Left renal cortex interstitium (tissue), 4 donors: ENCODE data around the gene APOLD1. TPM values are rescaled to one million over a fixed set of nuclear protein-coding genes. Genes with fewer than 3 reads are reported as not detected.
"Not testable (repeated sequence)": the region's sequence is repeated elsewhere in the genome, so short reads cannot be mapped to it uniquely, and the experiment has no call there.

Experiments
- DNase-seq, 4 donors: peaks; one replicate each; pipeline ENCODE4 v3.0.0-alpha.2; 2013; ENCODE audit warnings: low read depth in 4 of 4, low spot score in 2 of 4, missing footprints in 1 of 4
- polyA plus RNA-seq, 4 donors: library from polyadenylated mRNA; unstranded; fragments of 120-200 nt; gene quantifications; one replicate each; pipeline ENCODE4 v1.2.1, GENCODE V29; 2013; ENCODE audit not compliant: insufficient read length in 4 of 4

The APOLD1 gene
- polyA plus RNA-seq, 4 donors = 7.4 to 14.5 (median 9.6) TPM

- DNase-seq = no peak
Observed at GRCh38 chr12:12784116-12784515, 1.3 kb upstream of the APOLD1 start.

GRCh38 chr12:12786351-12786705 lies 869 bp downstream of the APOLD1 start:
- no peak for DNase-seq

GRCh38 chr12:12786706-12787601 lies 1.5 kb downstream of the APOLD1 start:
- DNase-seq = peak; percentile 67 to 72 (median 68)

DNA sequence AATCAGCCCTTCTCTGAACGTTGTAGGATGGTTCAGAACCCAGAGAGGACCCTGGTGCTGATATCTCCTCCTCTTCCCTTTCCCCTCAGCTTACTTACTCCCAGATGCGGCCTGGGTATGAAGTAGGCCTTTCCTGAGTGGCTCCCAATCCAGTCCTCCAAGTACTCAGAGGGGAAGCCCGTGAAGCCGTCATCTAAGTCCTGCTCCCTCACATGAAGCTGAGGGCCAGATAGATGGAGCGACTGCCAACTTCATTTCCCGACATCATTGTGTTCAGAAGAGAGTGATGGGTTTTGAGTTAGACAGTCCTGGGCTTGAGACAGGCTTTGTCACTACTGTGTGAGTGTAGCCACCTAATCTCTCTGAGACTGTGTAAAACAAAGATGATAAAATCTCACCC lies 2.7 kb downstream of the APOLD1 start:
- no peak for DNase-seq

- DNase-seq = peak in 1 of 4 donors; percentile 74
Observed at GRCh38 chr12:12788675-12789368, 3.4 kb downstream of the APOLD1 start.

DNA sequence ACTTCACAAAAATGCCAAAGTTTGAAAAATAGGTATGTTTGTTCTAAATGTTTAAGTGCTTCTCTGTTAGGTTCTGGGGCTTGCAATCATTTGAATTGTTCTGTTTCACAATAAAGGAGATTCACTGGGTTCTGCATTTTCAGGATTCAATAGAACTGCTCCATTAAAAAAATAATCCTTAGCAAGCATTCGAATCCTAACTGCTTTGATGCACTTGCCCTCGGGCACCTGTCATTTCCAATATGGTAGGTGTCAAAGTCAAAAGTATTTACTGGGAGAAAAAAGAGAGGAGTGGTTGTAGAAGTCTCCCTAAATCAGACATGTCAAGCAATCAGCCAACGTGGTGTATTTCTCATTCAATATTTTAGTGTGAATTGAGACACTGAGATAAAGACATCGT lies 5.5 kb downstream of the APOLD1 start:
- no peak for DNase-seq

DNA sequence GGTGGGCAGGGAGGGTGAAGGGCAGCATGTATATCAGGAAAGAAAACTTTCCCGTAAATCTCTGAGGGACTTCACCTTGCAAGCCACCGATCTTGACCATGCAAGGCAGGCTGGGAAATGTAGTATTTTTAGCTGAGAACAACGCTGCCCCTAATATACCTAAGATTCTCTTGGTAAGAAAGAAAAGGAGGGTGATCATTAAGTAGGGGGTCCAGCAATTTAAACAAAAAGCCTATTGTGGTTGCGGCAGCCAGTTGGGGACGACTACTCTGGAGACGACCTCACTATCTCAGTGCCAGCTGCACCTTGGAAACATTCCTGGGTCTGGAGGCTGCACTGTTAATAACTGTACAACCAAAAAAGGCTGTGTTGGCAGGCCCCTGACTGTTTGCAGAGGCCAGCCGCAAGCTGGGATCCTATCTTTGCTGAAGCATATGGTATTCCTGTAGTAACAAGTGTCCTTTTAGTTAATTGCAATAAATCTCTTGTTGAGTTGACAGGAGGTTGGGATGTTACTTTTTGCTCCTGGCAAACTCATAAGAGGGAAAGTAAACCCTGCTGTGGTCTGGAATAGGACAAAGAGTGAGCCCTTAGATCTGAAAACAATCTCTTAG lies 6.4 kb downstream of the APOLD1 start:
- DNase-seq = no peak

DNA sequence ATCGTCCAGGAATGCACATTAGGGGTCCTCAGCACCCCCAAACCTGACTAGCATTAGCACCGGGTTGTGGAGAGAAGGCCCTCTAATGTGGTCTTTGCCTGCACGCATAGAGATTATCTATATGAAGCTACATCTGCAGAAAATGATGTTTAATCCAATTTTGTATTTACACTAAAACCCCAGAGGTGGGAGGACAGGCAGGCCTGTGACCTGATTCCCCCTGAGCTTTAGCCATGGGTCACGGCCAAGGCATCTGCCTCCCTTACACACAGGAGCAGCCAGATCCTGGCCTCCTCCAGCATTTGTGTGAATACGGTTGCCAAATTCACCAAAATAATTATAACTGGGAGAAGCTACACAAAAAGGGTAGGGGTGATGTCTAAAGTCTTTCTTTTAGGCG lies 7.0 kb downstream of the APOLD1 start:
- DNase-seq = no peak

GRCh38 chr12:12794686-12795085 lies 9.2 kb downstream of the APOLD1 start:
- no peak for DNase-seq

GRCh38 chr12:12796171-12796570 lies 10.7 kb downstream of the APOLD1 start:
- DNase-seq = no peak

DNA sequence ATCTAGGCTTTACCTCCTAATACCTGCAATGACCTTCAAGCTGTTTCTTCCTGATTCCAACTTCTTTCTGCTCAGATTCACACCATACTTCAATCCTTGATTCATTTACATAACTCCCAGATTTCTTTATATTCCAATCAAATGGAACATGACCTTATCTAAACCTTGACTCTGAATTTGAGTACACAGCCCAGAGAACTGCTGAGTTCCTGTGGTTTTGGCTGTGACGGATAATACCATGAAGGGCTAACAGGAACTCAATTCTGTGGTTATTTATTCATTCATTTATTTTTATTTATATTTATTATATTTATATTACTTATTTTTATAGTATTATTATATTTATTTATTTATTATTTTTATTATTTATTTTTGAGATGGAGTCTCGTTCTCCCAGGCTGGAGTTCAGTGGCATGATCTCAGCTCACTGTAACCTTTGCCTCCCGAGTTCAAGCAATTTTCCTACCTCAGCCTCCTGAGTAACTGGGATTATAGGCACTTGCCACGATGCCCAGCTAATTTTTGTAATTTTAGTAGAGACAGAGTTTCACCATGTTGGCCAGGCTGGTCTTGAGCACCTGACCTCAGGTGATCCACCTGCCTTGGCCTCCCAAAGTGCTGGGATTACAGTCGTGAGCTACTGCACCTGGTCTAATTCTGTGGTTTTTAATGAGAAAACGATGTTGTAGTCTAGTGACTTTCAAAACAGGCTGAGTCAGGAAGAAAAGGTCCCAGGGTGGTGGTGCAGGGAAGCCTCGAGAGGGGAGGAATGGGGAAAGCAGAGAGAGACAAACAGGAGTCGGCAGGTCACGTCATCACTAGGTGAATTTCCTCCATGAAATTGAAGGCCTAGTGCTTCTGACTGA lies 11.7 kb downstream of the APOLD1 start:
- DNase-seq = no peak

DNA sequence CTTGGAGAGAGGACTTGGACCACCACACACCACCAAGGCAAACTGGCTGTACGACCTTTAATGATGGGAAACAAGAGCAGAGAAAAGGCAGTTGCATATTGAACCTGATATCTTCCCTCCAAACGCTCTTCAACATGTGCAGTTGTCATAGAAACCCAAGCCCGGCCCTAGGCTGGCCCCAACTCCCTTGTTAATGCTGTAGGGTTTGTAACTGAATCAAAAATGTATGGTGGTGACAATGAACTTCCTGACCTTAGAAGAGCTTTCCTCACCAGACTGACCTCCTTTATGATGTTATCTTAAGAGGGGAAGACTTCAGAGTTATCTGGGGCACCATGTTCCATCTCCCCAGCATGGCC lies 12.3 kb downstream of the APOLD1 start:
- DNase-seq = no peak

- no peak for DNase-seq
Observed at GRCh38 chr12:12798480-12798879, 13.0 kb downstream of the APOLD1 start.

DNA sequence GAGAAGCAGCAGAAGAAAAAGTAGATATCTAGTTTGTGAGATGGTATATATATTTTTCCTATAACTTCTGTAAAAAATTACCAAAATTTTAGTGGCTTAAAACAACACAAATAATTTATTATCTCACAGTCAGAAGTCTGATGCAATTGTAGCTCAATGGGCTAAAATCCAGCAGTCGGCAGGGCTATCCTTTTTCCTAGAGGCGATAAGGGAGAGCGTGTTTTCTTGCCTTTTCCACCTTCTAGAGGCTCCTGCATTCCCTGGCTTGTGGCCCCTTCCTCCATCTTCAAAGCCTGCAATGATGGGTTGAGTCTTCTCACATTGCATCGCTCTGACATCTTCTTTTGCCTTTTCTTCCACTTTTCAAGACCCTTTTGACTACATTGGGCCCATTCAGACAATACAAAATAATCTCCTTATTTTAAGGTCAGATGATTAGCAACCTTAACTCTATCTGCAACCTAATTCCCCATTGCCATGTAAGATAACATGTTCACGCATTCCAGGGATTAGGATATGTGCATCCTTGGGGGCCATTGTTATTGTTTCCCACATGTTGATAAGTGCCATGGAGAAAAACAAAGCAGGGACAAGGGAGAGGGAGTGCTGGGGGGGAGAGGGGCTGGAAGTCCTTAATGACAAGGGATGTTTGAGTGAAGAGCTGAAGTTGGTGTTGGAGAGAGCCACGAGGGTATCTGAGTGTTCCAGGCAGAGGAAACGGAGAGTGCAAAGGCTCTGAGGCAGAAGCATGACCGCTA lies 13.9 kb downstream of the APOLD1 start:
- no peak for DNase-seq

DNA sequence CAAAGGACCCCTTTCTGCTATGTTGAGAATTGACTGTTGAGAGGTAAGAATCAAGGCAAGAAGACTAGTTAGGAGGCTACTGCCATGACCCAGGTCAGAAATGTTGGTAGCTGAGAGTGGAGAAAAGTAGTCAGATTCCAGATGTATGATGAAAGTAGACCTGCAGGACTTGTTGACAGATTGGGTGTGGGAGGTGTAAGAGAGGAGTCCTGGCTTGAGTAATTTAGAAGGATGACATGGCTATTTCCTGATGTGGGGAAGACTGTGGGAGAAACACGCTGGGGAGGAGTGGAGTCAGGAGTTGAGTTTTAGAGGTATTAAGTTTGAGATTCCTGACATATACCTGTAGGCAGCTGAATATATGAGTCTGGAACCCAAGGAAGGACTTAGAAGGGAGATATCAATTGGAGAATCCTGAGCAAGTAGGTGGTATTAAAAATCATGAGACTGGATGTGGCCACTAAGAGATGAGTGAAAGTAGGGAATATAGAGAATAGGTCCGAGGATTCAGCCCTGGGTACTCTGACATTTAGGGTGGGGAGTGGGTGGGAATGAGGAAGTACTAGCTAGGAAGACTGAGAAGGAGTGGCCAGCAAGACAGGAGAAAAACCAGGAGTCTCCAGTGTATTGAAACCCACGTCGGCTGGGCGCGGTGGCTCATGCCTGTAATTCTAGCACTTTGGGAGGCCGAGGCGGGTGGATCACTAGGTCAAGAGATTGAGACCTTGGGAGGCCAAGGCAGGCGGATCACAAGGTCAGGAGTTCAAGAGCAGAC lies 15.1 kb downstream of the APOLD1 start:
- no peak for DNase-seq

DNA sequence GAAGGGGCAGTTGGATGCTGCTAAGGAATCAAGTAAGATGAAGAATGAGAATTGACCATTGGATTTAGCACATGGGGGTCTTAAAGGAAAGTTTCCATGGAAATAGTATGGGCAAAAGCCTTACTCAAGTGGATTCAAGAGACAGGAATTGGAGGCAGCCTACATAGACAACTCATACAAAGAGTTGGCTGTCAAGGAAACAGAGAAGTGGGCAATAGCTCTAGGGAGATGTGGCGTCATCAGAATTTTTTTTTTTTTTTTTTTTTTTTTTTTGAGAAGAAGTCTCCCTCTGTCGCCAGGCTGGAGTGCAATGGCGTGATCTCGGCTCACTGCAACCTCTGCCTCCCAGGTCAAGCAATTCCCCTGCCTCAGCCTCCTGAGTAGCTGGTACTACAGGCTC lies 16.2 kb downstream of the APOLD1 start:
- not testable (repeated sequence) for DNase-seq

GRCh38 chr12:12803186-12803585 lies 17.7 kb downstream of the APOLD1 start:
- no peak for DNase-seq

DNA sequence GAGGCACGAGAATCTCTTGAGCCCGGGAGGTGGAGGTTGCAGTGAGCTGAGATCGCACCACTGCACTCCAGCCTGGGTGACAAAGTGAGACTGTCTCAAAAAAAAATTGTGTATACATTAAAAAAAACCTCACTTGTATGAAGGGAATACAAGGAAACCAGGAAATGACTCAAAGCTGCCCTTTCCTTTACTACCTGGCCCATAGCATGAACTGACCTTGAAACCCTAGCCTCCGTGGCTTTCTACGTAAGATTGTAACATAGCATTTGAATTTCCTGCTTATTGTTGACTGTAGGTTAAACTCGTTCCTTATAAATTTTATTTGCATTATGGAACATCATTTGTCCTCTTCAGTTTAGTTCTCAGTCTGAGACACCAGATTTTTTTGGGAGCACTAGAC lies 18.6 kb downstream of the APOLD1 start:
- no peak for DNase-seq

GRCh38 chr12:12804432-12804886 lies 19.0 kb downstream of the APOLD1 start:
- no peak for DNase-seq
